ENCODE measurements around the gene COPB2.

DNA sequence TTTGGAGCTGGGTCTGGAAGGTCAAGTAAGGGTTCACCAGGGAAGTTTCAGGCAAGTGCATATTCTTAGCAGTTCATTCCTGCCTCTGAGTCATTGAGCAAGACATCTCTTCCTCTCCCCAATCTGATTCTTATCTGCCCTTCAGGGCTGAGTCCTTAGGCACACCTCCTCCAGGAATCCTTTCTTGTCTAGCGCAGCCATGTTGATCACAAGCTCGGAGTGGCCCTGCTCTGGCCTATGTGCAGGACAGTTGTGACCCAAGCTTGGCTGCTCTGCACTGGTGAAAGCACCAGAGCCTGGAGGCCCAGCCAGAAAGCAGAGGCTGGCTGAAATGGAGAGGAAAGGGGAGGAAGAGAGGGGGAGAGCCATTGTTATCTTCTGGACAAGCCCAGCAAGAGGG lies 76.5 kb downstream of the COPB2 start:
- TF ChIP-seq, protein P1, sequence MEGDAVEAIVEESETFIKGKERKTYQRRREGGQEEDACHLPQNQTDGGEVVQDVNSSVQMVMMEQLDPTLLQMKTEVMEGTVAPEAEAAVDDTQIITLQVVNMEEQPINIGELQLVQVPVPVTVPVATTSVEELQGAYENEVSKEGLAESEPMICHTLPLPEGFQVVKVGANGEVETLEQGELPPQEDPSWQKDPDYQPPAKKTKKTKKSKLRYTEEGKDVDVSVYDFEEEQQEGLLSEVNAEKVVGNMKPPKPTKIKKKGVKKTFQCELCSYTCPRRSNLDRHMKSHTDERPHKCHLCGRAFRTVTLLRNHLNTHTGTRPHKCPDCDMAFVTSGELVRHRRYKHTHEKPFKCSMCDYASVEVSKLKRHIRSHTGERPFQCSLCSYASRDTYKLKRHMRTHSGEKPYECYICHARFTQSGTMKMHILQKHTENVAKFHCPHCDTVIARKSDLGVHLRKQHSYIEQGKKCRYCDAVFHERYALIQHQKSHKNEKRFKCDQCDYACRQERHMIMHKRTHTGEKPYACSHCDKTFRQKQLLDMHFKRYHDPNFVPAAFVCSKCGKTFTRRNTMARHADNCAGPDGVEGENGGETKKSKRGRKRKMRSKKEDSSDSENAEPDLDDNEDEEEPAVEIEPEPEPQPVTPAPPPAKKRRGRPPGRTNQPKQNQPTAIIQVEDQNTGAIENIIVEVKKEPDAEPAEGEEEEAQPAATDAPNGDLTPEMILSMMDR (IDR thresholded peaks at IDR 0.05 in 4 of 5, conservative IDR thresholded peaks at IDR 0.05 in 1 of 5) = no peak
- TF ChIP-seq POLR2A (IDR thresholded peaks at IDR 0.05) = no peak

Data from gastrocnemius medialis (tissue), 4 donors.